Measurements from ENCODE around the gene C6orf141.

The C6orf141 gene

GRCh38 chr6:49524541-49524940 lies 25.9 kb upstream of the C6orf141 start:
- FAIRE-seq: no peak
- no peak for DNase-seq (ENCODE audit: insufficient read length, low spot score)
- TF ChIP-seq POLR2A (IDR thresholded peaks at IDR 0.05; ENCODE audit: low read depth, low read length): no peak

- no peak for FAIRE-seq
- TF ChIP-seq POLR2A (IDR thresholded peaks at IDR 0.05; ENCODE audit: low read depth, low read length): no peak
- no peak for DNase-seq (ENCODE audit: insufficient read length, low spot score)
These were observed 23.9 kb upstream of the C6orf141 start for GRCh38 chr6:49526598-49526997.

GRCh38 chr6:49527320-49527719 lies 23.1 kb upstream of the C6orf141 start:
- DNase-seq (ENCODE audit: insufficient read length, low spot score) (no peak), FAIRE-seq (no peak)
- no peak for TF ChIP-seq POLR2A (IDR thresholded peaks at IDR 0.05; ENCODE audit: low read depth, low read length)

DNA sequence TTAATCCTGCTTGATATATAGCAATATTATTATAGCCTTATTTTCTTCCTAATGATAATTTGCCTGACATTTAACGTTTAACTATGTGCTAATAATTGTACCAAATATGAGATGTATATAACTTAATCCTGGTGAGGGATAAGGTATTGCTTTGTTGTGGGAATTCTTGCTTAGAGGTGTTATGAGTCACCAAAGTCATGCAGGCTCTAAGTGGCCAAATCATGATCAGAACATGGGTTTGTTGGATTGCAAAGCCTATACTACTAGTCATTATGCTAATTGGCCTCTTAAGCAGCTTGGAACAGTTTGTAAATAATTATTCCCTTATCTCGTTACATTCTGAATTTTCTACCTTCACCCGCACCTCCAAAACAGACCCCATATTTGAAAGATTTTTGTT lies 21.9 kb upstream of the C6orf141 start:
- no peak for TF ChIP-seq POLR2A (IDR thresholded peaks at IDR 0.05; ENCODE audit: low read depth, low read length)
- DNase-seq (ENCODE audit: insufficient read length, low spot score): no peak
- FAIRE-seq: no peak

GRCh38 chr6:49530141-49530776 lies 20.2 kb upstream of the C6orf141 start:
- FAIRE-seq: no peak
- no peak for DNase-seq (ENCODE audit: insufficient read length, low spot score)
- no peak for TF ChIP-seq POLR2A (IDR thresholded peaks at IDR 0.05; ENCODE audit: low read depth, low read length)

- no peak for TF ChIP-seq POLR2A (IDR thresholded peaks at IDR 0.05; ENCODE audit: low read depth, low read length)
- DNase-seq (ENCODE audit: insufficient read length, low spot score): peak; percentile 17
- FAIRE-seq: peak; percentile 98
These were observed 18.5 kb upstream of the C6orf141 start for GRCh38 chr6:49531774-49532569.

- FAIRE-seq (no peak), DNase-seq (ENCODE audit: insufficient read length, low spot score) (no peak)
- no peak for TF ChIP-seq POLR2A (IDR thresholded peaks at IDR 0.05; ENCODE audit: low read depth, low read length)
These were observed 14.7 kb upstream of the C6orf141 start for GRCh38 chr6:49535795-49536194.

DNA sequence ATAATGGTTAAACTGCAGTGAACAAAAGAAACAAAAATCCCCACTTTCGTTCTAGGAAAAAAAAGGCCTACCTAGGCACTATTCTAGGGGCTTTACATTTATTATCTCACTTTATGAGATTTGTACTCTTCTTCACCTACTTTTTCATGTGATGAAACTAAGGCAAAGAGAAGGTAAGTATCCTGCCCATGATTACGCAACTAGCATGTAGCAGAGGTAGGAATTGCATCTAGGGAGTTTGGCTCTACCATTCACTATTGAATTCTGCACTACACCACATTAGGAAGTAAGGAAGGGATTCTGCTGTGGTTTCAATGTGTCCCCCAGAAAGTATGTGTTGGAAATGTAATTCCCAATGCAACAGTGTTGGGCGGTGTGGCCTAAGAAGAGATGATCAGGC lies 11.4 kb upstream of the C6orf141 start:
- DNase-seq (ENCODE audit: insufficient read length, low spot score): no peak
- no peak for TF ChIP-seq POLR2A (IDR thresholded peaks at IDR 0.05; ENCODE audit: low read depth, low read length)
- no peak for FAIRE-seq

GRCh38 chr6:49540614-49541013 lies 9.9 kb upstream of the C6orf141 start:
- peak; percentile 33 for FAIRE-seq
- no peak for DNase-seq (ENCODE audit: insufficient read length, low spot score)
- no peak for TF ChIP-seq POLR2A (IDR thresholded peaks at IDR 0.05; ENCODE audit: low read depth, low read length)

DNA sequence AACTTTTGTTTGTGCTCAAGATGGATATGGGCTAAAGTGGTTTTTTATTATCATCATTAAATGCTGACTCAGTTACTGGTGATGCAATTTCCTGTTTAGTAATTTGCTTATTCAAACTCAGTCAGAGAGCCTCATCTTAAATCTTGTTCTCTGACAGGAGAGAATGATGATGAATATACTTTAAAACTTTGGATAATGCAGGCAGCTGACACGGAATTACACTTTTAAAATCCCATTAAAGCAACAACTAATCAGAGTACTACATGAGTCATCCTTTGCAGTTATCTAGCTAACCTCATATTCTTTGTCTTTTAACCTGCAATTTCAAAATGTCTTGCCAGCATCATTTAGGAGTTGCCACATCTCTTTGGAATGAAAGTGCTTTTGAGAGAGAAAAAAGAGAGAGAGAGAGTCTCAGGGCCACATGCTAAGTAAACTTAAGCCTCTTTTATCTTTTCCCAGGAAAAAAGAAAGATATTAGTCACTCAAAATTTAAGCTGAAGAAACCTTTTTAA lies 9.2 kb upstream of the C6orf141 start:
- DNase-seq (ENCODE audit: insufficient read length, low spot score) (peak; percentile 9), FAIRE-seq (peak; percentile 96)
- TF ChIP-seq POLR2A (IDR thresholded peaks at IDR 0.05; ENCODE audit: low read depth, low read length): no peak

DNA sequence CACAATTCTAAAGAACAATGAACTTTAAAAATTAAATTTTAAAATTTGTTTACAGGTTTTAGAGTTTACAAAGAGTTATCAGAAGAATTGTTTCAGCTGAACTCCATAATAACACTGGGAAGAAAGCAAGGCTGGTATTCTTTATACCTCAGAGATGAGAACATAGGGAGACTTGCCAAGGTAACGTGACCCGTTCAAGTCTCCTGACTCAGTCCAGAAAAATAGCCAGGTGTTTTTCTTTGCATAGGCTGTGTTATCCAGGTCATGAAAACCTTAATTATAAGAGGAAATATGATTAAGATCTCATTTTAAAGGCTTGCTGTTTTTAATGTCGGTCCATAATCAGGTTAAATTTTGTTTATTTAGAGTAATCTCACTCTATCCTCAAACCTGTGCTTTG lies 8.5 kb upstream of the C6orf141 start:
- DNase-seq (ENCODE audit: insufficient read length, low spot score): no peak
- FAIRE-seq: peak; percentile 65
- TF ChIP-seq POLR2A (IDR thresholded peaks at IDR 0.05; ENCODE audit: low read depth, low read length): no peak

DNA sequence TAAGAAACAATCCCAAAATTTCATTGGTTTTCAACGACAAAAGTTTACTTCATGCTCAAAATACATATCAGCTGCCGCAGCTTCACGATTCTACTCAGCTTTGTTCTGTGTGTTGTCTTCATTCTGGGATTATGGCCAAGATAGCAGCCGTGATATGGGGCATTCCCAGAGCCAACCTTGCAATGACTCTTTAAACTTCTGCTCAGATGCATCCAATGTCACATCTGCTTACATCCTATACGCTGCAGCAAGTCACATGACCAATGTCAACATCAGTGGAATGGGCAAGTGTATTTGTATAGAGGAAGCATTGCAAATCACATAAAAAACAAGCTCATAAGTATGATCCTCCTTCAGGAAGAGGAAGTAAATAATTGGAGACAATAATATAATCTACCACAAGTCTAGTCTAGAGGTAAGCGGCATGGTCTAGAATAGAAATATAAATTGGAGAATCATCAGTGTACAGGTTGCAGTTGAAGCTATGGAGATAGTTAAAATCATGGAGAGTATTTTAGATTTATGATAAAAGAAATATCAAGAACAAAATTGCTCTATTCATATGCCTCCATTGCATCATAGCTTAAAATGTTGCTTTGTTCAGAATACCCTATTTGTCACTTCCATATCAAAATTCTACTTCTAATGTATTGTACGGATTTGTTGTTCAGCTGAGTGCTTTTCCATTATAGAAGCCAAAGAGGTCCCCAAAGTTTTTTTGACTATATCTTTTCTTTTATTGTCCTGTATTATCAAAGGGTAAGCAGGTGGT lies 7.2 kb upstream of the C6orf141 start:
- no peak for TF ChIP-seq POLR2A (IDR thresholded peaks at IDR 0.05; ENCODE audit: low read depth, low read length)
- FAIRE-seq (peak; percentile 41), DNase-seq (ENCODE audit: insufficient read length, low spot score) (no peak)

GRCh38 chr6:49546331-49546730 lies 4.1 kb upstream of the C6orf141 start:
- no peak for FAIRE-seq
- no peak for DNase-seq (ENCODE audit: insufficient read length, low spot score)
- TF ChIP-seq POLR2A (IDR thresholded peaks at IDR 0.05; ENCODE audit: low read depth, low read length): no peak

DNA sequence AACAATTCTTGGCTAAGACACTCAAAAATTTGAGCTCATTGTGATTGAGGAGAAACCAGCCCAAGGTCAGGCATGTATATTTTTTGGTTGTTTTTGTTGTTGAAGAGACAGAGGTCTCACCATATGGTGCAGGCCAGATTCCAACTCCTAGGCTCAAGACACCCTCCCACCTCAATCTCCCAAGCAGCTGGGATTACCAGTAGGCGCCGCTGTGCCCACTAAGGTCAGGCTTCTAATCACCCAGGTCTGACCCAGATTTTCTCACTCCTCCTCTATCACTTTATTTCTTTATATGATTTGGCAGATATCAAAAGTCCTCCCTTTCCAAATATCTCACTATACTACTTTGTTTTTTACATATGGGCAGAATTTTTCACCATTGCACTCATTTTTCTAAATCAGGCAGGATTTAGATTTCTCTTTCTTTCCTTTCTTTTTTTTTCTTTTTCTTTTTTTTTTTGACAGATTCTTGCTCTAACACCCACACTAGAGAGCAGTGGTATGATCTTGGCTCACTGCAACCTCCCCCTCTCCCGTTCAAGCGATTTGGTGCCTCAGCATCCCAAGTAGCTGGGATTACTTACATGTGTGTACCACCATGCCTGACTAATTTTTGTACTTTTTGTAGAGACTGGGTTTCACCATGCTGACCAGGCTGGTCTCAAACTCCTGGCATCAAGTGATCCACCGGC lies 1.7 kb upstream of the C6orf141 start:
- no peak for TF ChIP-seq POLR2A (IDR thresholded peaks at IDR 0.05; ENCODE audit: low read depth, low read length)
- no peak for FAIRE-seq
- DNase-seq (ENCODE audit: insufficient read length, low spot score): no peak

All from H54 (cell line).